Endothelial cell of umbilical vein (primary cell): ENCODE measurements around the gene SIRT3. TPM values are rescaled to one million over a fixed set of nuclear protein-coding genes. Genes with fewer than 3 reads are reported as not detected.

Experiments
- BruUV-seq: library from RNA; stranded (reverse); fragments of 400-500 nt; replicated peaks from 2 replicates; lab custom pipeline; 2021; lab: Mats Ljungman, UMichigan
- CTCF ChIA-PET: fragments of 300-600, 350-600 bp; sonication (Branson Sonifier 250); formaldehyde crosslinking; loops from one replicate; lab custom pipeline; 2021; ENCODE audit warnings: antibody characterized with exemption, inconsistent platforms; lab: Charles Lee
- POLR2A ChIA-PET: fragments of 300-600, 350-600 bp; sonication (Branson Sonifier 250); formaldehyde crosslinking; loops from one replicate; lab custom pipeline; 2021; ENCODE audit warnings: antibody characterized with exemption, inconsistent platforms; lab: Charles Lee
- DNase-seq: peaks from one replicate; pipeline ENCODE4 v3.0.0-alpha.2; 2011; ENCODE audit warnings: low read depth, low spot score
- FAIRE-seq: peaks from 2 replicates; lab custom pipeline; 2011; peaks lifted over from hg19 to GRCh38; lab: Jason Lieb, UNC
- H2AFZ ChIP-seq: 2 replicates; pipeline ENCODE4 v1.6.0; 2012; ENCODE audit warnings: low read depth, low read length, control low read depth, inconsistent platforms
- H3K27ac ChIP-seq: 2 replicates; pipeline ENCODE4 v1.5.1; 2011; ENCODE audit warnings: low read depth, mild to moderate bottlenecking, control low read depth, low read length, moderate library complexity; ENCODE audit not compliant: insufficient read depth
- H3K27me3 ChIP-seq, 2 experiments: 2 replicates each; pipeline versions ENCODE4 v1.6.0 to v1.6.1; 2011; ENCODE audit warnings: low read length in 2 of 2, mixed read lengths in 1 of 2; ENCODE audit not compliant: control insufficient read depth in 2 of 2, insufficient read depth in 2 of 2
- H3K36me3 ChIP-seq, 2 experiments: 2 replicates in 1 of 2; 3 replicates in 1 of 2; pipeline ENCODE4 v1.5.1; 2011; ENCODE audit warnings: low read length in 2 of 2, mild to moderate bottlenecking in 1 of 2, moderate library complexity in 1 of 2; ENCODE audit not compliant: control insufficient read depth in 2 of 2, insufficient read depth in 2 of 2; ENCODE audit errors: extremely low read depth in 1 of 2
- H3K4me1 ChIP-seq: 3 replicates; pipeline ENCODE4 v1.5.1; 2011; ENCODE audit warnings: mild to moderate bottlenecking, low read length; ENCODE audit not compliant: control insufficient read depth, insufficient read depth; ENCODE audit errors: extremely low read depth
- H3K4me2 ChIP-seq: 2 replicates; pipeline ENCODE4 v1.6.1; 2011; ENCODE audit warnings: low read length, control low read depth, mixed read lengths; ENCODE audit not compliant: insufficient read depth
- H3K4me3 ChIP-seq, 3 experiments: fragments of 200-600 bp in 1 of 3; sonication (generic), shearing (Covaris generic) in 1 of 3; replicated peaks in 1 of 3; 2 replicates each; pipeline ENCODE4 v1.5.1; 2011 to 2016; ENCODE audit warnings: control low read depth in 3 of 3, low read length in 3 of 3, mild to moderate bottlenecking in 2 of 3, inconsistent platforms in 1 of 3, low read depth in 1 of 3, moderate library complexity in 1 of 3; ENCODE audit not compliant: insufficient read depth in 1 of 3
- H3K79me2 ChIP-seq: 2 replicates; pipeline ENCODE4 v1.6.0; 2012; ENCODE audit warnings: low read length, inconsistent platforms; ENCODE audit not compliant: control insufficient read depth, insufficient read depth
- H3K9ac ChIP-seq: replicated peaks from 2 replicates; pipeline ENCODE3; 2011; ENCODE audit warnings: low read length, control low read depth; ENCODE audit not compliant: insufficient read depth; ENCODE audit errors: extremely low read depth
- H3K9me1 ChIP-seq: replicated peaks from 3 replicates; pipeline ENCODE4 v1.6.0; 2011; ENCODE audit warnings: mild to moderate bottlenecking, low read length; ENCODE audit not compliant: control insufficient read depth, insufficient read depth; ENCODE audit errors: extremely low read depth
- H3K9me3 ChIP-seq: replicated peaks from 2 replicates; pipeline ENCODE4 v1.5.1; 2012; ENCODE audit warnings: low read length, inconsistent platforms; ENCODE audit not compliant: control insufficient read depth, insufficient read depth
- H4K20me1 ChIP-seq: replicated peaks from 2 replicates; pipeline ENCODE3; 2011; ENCODE audit warnings: mild to moderate bottlenecking, low read length; ENCODE audit not compliant: control insufficient read depth, insufficient read depth; ENCODE audit errors: extremely low read depth
- CTCF ChIP-seq, 2 donors: IDR thresholded peaks; 1 replicate in 1 of 2; 2 replicates in 1 of 2; pipeline ENCODE4 v1.5.1; 2011; ENCODE audit warnings: low read length in 2 of 2, mild to moderate bottlenecking in 2 of 2, moderate library complexity in 2 of 2, control low read depth in 1 of 2, inconsistent platforms in 1 of 2, low read depth in 1 of 2; ENCODE audit not compliant: insufficient read depth in 1 of 2; ENCODE audit errors: extremely low read depth in 1 of 2
- EZH2 ChIP-seq: IDR thresholded peaks from 2 replicates; pipeline ENCODE4 v1.6.1; 2012; ENCODE audit warnings: borderline replicate concordance, low read depth, mild to moderate bottlenecking, moderate library complexity, low read length, inconsistent platforms; ENCODE audit not compliant: severe bottlenecking
- FOS ChIP-seq: IDR thresholded peaks from 2 replicates; pipeline ENCODE4 v1.6.1; 2011; ENCODE audit warnings: mild to moderate bottlenecking, low read length, moderate library complexity, borderline replicate concordance; ENCODE audit not compliant: insufficient read depth
- GATA2 ChIP-seq: IDR thresholded peaks from 2 replicates; pipeline ENCODE4 v1.7.0; 2011; ENCODE audit warnings: low read depth, mild to moderate bottlenecking, moderate library complexity, mixed read lengths, low read length; ENCODE audit not compliant: insufficient read length, insufficient read depth
- MAX ChIP-seq: IDR thresholded peaks from 2 replicates; pipeline ENCODE4 v1.6.1; 2011; ENCODE audit not compliant: insufficient read depth, insufficient read length
- MYC ChIP-seq: IDR thresholded peaks from one replicate; pipeline ENCODE4 v1.6.1; 2011; ENCODE audit warnings: mild to moderate bottlenecking, low read depth, low read length
- dilution Hi-C: fragments of 300-500 bp; cut with MboI; formaldehyde crosslinking; loops from one replicate; pipeline ENCODE4 v1.15.0; 2019; ENCODE audit warnings: low sequenced_read_pairs; ENCODE audit not compliant: extremely low pct_ligation_motif_present
- intact Hi-C: fragments of 100-400 bp; cut with micrococcal nuclease; formaldehyde crosslinking; loops from one replicate; pipeline ENCODE4 v1.10.0; 2022
- polyA plus RNA-seq, 4 experiments: library from polyadenylated mRNA; depleted of rRNA in 3 of 4; stranded (reverse) in 3 of 4; unstranded in 1 of 4; fragments of >200 nt; gene quantifications; 2 replicates each; pipeline versions ENCODE4 v1.2.1 to v1.2.3, GENCODE V29; 2011 to 2012; ENCODE audit warnings: missing spikeins in 1 of 4
- total RNA-seq: library from RNA; stranded (reverse); gene quantifications from 2 replicates; pipeline ENCODE4 v1.2.3, GENCODE V29; 2021

SIRT3 gene
- total and polyA plus RNA-seq, 2 donors (not counting 3 experiments of a cell fraction or from before 2014, with no cell fraction given): 12.0 to 18.3 TPM

GRCh38 chr11:250740-251299, 14.7 kb upstream of the SIRT3 start:
- no peaks in the 10 kb centered on the region for H3K9me3 ChIP-seq
- ChIA-PET POLR2A (interaction anchor here (0.6 kb wide), 1 partner anchor 146 kb away, joined by 3 read pairs; no protein-coding TSS in a partner anchor), CTCF (interaction anchor here (0.6 to 5.0 kb wide), 30 partner anchors 11 to 200 kb away, joined by 3 to 71 read pairs (median 6); partner anchors contain the start of genes BET1L, NLRP6, PGGHG and PSMD13)
- peak; percentile 54 for FAIRE-seq
- H3K4me2 ChIP-seq: no peak overlapping the region
- BruUV-seq: no TSS peak
- no peaks in the 10 kb centered on the region for H3K27me3 ChIP-seq
- no peak overlapping the region for H3K27ac ChIP-seq
- no peak overlapping the region for H3K9ac ChIP-seq
- no peaks in the 10 kb centered on the region for H4K20me1 ChIP-seq
- peak; percentile 61 for DNase-seq
- intact Hi-C loops: loop anchor here (2.0 to 5.0 kb wide), 2 partner anchors 106 to 196 kb away; no protein-coding TSS in a partner anchor
- TF ChIP-seq FOS (no peak), CTCF (IDR thresholded peaks at IDR 0.05; ENCODE audit: extremely low read depth in 1 of 2, insufficient read depth in 1 of 2, low read depth in 1 of 2, low read length in 2 of 2) (peak; percentile 67 to 81), GATA2 (no peak), MYC (no peak), MAX (no peak), EZH2 (no peak)
- no peaks in the 10 kb centered on the region for H3K79me2 ChIP-seq
- H3K9me1 ChIP-seq: no peaks in the 10 kb centered on the region
- H3K4me3 ChIP-seq: no peak overlapping the region
- peaks cover 20 to 46% of the 10 kb centered on the region in 2 experiments for H3K36me3 ChIP-seq
- H2AFZ ChIP-seq: no peak overlapping the region
- no peaks in the 10 kb centered on the region for H3K4me1 ChIP-seq
- dilution Hi-C loops: no loop called here
